GM10248 (cell line): ENCODE data around the gene ADGRA1.

ENCODE experiments used
- CTCF ChIA-PET: fragments of 300-600 bp; sonication (Branson Sonifier 250); formaldehyde crosslinking; extraction: SDS; loops from one replicate; lab custom pipeline; 2021; ENCODE audit warnings: antibody characterized with exemption; lab: Yijun Ruan, JAX
- POLR2A ChIA-PET: fragments of 350-650 bp; sonication (Branson Sonifier 250); formaldehyde crosslinking; extraction: SDS; loops from one replicate; lab custom pipeline; 2020; ENCODE audit warnings: antibody characterized with exemption; lab: Yijun Ruan, JAX
- DNase-seq: peaks from one replicate; pipeline ENCODE4 v3.0.0; 2012; ENCODE audit errors: extremely low spot score
- CTCF ChIP-seq: IDR thresholded peaks from 2 replicates; pipeline ENCODE4 v1.5.1; 2012; ENCODE audit warnings: mild to moderate bottlenecking, low read depth; ENCODE audit errors: extremely low read depth, missing control alignments, control extremely low read depth

ADGRA1 gene

GRCh38 chr10:133157662-133158436 lies 70.1 kb downstream of the ADGRA1 start:
- ChIA-PET CTCF (no interaction called here), POLR2A (no interaction called here)
- TF ChIP-seq CTCF: no peak
- no peak for DNase-seq

- ChIA-PET POLR2A (no interaction called here), CTCF (no interaction called here)
- no peak for TF ChIP-seq CTCF
- DNase-seq: no peak
These were observed 70.7 kb downstream of the ADGRA1 start for GRCh38 chr10:133158437-133158755.

- ChIA-PET POLR2A (no interaction called here), CTCF (no interaction called here)
- TF ChIP-seq CTCF: no peak
- no peak for DNase-seq
These were observed 71.3 kb downstream of the ADGRA1 start for GRCh38 chr10:133158756-133159610.

DNA sequence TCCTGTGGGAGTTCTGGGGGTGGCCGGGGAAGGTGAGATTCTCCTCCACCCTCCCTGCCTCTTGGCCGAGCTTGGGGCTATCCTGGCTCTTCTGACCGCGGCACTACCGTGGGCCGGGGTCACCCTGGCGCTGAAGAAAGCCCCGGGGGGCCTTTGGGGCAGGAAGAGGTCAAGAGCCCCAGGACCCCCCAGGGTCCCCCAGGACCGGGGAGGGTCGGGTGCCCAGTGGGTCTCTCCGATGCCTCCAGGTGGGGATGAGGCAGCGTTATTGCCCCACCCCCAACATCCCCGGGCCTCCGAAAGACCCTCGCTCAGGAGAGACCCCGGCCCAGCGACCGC lies 71.9 kb downstream of the ADGRA1 start:
- no peak for DNase-seq
- ChIA-PET CTCF (no interaction called here), POLR2A (no interaction called here)
- TF ChIP-seq CTCF: no peak

DNA sequence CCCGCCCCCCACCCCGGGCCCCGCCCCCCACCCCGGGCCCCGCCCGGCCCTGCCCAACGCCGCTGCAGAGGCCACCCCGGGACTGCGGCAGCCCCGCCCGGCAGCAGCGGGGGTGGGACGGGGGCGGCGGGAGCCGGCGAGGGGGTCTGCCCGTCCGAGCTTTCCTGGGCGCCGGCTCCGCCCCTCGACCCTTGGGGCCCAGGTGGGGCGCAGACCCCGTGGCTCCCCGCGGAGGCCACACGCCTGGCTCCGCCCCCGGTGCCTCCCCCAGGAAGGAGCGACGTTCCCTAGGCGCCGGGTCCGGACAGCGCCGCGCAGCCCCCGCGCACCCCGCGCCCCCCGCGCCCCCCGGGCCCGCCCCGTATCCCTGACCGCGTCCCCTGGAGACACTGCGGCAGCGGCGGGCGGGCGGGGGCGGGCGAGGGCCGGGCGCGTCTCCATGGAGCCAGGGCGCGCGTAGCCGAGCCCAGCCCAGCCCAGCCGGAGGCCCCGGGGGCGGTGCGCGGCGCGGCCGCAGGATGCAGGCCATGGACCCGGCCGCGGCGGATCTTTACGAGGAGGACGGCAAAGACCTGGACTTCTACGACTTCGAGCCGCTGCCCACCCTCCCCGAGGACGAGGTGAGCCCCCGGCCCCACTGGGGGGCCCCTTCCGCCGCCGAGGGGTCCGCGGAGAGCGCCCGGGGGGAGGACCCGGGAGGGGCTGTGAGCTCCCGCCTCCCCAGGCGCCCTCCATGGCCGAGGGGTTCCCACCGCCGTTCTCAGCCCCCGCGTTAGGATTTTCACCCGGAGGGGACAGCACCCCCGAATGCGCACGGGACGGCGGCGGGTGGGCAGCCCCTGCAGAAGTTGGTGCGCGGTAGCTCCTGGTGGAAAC lies 72.5 kb downstream of the ADGRA1 start, which contains the start of gene KNDC1:
TSS of gene KNDC1 (plus strand) at position 270 of the 876 bp plus-strand sequence. CDS start at position 519, 249 bp downstream.
- POLR2A ChIA-PET: no interaction called here
- TF ChIP-seq CTCF: no peak
- no peak for DNase-seq
- CTCF ChIA-PET: no interaction called here

GRCh38 chr10:133160826-133161471 lies 73.2 kb downstream of the ADGRA1 start:
- ChIA-PET CTCF (no interaction called here), POLR2A (no interaction called here)
- no peak for TF ChIP-seq CTCF
- DNase-seq: no peak
